Measurements from ENCODE around the gene HS6ST2.
"Not testable (repeated sequence)": the region's sequence is repeated elsewhere in the genome, so short reads cannot be mapped to it uniquely, and the experiment has no call there.

Gene HS6ST2

DNA sequence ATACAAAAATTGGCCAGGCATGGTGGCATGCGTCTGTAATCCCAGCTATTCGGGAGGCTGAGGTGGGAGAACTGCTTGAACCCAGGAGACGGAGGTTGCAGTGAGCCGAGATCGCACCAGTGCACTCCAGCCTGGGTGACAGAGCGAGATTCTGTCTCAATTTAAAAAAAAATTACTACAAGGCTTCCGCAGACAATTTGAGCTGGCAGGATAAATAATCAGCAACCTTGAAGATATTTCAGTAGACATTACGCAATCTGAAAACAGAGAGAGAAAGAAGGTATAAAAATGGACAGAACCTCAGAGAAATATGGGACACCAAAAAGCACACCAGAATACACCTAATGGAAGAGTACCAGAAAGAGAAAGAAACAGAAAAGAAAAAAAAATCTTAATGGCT, 25.3 kb downstream of the HS6ST2 start:
- DNase-seq, result no peak

DNA sequence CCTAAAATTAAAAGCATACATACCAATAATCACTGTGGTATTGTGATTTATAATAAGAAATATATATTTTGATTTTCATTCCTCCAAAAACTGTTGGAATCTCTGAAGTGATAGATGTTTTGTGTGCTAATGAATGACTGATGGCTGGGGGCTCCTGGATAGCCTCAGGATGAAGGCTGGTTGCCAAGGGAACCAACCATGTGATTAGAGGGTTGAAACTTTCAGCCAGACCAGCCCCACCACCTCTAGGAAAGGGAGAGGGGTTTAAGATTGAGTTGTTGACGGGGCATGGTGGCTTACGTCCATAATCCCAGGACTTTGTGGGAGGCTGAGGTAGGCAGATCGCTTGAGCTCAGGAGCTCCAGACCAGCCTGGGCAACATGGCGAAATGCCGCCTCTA, 34.0 kb downstream of the HS6ST2 start:
- DNase-seq, result no peak

DNA sequence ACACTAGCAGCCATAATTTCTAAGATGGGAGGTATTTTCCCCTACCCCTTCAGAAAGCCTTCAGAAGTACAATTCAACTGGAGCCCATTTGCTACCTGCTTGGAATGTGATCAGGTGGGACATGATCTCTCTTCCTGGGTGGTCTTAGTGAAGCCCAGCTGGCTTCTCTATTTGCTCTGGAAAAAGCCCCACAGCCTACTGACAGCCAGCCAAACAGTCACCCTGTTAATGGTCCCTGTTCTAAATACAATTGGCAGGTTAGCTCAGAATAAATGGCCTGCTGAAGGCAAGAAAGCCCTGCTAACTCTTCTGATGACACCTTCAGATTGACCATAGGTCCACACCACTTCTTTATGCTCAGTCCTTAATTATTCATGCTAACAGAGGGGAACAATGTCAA, 39.9 kb downstream of the HS6ST2 start:
- DNase-seq, result no peak

DNA sequence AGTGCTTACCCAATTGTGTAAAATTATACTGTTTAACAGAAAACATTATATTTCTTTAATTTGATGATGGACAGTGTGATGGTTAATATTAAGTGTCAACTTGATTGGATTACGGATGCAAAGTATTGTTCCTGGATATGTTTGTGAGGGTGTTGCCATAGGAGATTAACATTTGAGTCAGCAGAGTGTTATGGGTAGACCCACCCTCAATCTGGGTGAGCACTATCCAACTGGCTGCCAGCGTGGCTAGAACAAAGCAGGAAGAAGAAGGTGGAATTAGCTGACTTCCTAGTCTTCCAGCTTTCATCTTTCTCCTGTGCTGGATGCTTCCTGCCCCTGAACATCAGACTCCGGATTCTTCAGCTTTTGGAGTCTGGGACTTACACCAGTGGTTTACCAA, 42.1 kb downstream of the HS6ST2 start:
- DNase-seq, result no peak

DNA sequence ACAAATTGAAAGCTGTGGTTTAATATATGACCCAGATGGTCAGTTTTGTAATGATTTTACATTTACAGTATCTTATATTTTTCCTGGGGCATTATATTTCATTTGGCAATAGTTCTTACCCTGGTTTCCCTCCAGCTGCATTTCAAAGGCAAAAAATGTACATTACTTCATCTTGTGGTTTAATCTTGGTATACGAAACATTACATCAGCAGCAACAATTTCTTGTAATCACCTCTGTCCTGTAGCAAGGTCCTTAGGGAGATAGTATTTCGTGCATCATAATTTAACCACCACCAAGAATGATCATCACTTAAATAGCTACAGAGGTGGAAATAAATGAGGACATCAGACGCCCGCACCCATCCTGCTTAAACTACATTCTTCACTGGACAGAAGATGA, 48.8 kb downstream of the HS6ST2 start:
- DNase-seq, result no peak

DNA sequence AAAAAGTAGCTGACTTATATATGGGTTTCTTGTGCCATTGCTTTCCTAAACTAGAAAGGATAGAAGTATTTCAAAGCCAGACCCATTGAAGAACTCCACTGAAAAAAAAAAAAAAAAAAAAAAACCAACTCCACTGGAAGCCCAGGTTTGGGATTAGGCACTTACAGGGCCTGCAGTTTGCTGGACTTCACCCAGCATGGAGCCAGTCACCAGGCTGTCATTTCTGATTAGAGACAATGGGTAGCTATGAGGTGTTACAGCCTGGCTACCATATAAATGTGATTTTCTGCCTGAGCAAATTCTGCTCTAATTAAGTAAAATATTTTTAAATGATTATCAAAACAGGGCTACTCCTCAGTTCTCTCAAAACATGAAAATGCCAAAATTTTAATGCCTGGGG, 49.5 kb downstream of the HS6ST2 start:
- DNase-seq, result no peak

DNA sequence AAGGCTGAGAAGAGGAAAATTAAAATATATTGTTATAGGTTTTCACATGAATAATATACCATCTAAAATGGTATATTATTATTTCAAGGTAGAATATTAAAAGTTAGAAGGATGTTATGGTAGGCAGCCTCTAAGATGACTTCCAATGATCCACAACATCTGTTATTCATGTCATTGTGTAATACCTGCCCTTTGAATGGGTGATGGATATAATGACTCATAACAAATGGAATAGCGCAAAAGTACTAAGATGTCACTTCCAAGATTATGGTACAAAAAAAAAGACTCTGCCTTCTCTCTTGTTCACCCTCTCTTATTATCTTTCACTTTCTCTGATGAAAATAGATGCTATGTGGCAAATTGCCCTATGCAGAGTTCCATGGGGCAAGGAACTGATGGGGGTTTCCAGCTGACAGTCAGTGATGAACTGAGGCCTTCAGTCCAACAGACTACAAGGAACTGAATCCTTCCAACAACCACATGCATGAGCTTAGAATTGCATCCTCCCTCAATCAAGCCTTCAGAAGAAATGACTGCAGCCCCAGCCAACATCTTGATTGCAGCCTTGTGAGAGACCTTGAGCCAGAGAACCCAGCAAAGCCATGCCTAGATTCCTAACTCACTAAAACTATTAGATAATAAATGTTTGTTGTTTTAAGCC, 57.7 kb downstream of the HS6ST2 start:
- DNase-seq, result no peak

DNA sequence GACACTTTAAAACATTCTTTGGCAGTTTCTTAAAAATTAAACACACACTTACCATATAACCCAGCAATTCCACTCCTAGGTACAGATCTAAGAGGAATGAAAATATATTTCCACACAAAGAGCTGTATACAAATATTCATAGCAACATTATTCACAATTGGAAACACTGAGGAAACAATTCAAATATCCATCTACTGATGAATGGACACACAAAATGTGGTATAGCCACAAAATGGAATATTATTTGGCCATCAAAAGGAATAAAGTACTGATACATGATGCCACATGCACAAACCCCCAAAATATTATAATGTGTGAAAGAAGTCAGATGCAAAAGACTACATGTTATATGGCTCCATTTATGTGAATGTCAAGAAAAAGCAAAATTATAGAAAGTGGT, 70.9 kb downstream of the HS6ST2 start:
- DNase-seq, result no peak

DNA sequence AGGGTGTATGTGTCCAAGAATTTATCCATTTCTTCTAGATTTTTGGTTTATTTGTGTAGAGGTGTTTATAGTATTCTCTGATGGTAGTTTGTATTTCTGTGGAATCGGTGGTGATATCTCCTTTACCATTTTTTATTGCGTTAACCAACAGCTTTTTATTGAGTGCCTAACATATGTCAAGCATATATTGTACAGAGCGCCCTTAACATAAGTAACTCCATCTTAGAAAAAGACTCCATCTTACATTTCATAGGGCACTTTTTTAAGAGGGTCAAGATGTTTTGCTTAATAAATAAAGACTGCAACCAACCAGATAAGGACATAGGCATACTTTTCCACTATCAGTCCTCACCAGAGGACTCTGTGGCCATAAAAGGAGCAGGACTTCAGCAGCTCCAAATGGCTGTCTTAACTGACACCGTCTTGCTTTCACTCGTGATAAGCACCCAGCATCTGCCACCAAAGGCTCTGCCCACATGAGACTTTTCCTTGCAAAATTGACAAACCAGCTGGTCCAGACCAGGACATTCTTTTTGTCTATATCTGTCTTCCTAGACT, 75.0 kb downstream of the HS6ST2 start:
- DNase-seq, result no peak

DNA sequence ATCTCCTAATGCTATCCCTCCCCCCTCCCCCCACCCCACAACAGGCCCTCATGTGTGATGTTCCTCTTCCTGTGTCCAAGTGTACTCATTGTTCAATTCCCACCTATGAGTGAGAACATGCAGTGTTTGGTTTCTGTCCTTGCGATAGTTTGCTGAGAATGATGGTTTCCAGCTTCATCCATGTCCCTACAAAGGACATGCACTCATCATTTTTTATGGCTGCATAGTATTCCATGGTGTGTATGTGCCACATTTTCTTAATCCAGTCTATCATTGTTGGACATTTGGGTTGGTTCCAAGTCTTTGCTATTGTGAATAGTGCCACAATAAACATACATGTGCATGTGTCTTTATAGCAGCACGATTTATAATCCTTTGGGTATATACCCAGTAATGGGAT, 77.7 kb downstream of the HS6ST2 start:
- DNase-seq, result not testable (repeated sequence)

DNA sequence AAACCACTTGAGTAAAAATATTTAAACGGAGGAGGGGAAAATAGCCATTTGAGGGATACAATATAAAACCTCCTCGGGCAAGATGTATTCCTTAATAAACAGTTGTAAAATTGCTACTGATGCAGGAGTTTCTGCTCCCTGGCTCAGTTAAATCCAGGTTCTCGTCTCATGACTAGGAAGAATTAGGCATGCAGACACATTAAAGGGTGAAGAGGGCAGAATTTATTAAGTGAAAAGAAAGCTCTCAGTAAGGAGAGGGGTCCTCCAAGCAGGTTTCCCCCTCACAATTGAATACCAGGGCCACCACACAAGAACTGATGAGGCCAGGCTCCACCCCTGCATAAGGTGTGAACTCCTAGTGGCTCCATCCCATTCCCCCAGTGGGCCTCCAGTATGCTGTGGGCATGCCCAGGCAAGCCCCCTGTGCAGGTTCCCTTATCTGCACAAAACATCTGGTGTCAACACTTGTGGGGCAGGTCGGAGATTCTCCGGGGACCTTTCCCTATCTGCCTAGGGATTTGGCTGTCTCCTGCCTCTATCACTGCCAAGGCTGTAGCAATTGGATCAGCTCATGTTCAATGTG, 80.4 kb downstream of the HS6ST2 start:
- DNase-seq, result no peak

DNA sequence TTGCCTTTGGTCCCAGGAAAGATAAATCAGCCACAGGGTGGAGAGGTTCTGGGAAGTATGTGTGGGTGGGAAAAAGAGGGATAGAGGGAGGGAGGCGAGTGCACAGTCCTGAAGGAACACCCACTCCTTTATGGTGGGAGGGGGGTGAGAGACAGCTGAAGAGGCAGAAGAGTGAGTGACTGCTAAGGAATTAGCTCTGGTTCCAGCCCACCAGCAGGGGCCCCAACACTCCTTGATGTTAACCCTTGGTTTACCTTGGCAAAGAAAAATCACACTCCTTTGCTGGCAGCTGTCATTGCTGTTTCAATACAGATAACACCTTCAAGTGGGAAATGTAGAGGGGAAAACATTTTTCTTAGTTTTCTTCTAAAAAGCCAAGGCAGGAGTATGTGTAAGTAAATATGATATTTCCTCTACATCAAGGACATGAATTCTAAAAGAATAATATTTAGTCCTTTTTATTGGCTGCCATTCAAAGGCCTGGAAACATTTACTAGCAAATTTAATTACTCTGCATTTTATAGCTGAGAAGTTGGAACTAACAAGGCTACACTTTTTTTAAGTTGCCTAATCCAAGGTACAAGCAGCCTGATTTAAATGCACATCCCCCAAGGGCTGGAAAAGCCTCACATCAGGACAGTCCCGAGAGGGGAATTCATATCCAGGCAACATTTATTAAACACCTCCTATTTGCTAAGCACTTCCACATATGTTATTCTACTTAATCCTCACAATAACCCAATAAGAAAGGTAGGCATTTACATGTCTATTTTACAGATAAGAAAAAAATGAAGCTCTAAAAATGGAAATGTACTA, 81.7 kb downstream of the HS6ST2 start:
- no peak for DNase-seq

DNA sequence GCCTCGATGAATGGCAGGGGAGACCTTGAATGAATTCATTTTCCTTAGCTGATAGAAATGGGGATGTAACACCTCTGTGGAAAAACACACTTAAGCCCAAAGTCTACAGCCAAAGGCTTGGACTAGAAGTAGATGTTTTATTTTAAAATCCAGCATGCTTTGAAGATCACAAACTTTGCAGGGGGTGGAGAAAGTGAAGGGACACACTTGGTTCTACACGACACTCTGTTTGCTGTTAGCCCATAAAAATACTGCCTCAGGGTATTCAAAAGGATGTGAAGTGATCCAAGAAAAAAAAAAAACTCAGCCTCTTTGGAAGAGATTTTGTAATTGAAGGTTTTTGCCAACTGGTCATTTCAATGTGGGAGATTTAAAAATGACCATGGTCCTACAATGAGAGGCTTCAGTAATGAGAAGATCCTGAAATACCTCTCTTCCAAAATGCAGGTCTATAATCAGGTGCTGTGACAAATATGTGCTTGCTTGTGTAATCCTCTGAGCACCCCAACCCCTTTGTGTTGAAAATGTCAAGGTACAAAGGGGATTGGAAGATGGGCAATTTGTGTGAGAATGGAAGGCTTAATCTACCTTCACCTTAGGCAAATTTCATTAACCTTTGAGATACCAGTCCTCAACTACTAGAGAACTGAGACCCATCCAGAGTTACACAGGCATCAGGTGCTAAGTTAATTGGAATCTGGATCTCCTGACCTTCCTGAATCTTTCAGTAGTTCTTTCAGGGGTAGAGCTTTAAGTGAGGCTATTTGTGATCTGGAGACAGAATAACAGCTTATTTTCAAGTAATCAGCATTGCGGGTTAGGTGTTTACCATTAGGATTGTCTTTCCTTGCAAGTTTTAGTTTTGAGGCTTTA, 82.5 kb downstream of the HS6ST2 start:
- DNase-seq, result no peak

DNA sequence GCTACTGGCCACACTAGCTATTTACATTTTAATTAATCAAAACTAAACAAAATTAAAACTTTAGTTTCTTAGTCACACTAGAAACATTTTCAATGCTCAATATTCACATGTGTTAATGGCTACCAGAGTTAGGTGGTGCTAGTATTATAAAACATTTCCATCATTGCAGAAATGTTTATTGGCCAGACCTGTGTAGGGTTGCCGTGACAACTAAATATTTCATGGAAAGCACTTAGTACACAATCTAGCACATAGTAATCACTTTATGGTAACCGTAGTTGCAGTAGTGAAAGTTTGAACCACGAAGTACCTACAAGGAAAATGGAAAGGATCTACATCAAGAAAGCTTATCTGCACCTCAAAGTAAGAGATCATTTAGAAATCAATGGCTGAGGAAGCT, 95.9 kb downstream of the HS6ST2 start:
- no peak for DNase-seq

DNA sequence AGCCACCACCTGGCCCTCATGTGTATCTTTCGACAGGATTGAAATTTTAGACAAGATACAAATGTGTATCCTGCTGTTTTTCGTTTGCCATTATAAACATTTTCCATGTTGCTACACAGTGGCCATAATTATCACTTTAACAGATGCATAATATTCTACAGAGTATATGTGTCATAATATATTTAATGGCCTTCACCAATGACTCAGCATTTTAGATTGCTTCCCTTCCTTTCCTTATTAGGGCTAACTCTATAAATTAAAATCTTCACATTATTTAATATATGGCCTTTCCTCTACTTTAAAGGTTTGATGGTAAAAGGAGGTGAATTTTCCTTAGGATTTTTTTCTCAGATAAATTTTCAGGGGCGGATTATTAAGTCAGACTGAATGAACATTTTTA, 97.4 kb downstream of the HS6ST2 start:
- no peak for DNase-seq

DNA sequence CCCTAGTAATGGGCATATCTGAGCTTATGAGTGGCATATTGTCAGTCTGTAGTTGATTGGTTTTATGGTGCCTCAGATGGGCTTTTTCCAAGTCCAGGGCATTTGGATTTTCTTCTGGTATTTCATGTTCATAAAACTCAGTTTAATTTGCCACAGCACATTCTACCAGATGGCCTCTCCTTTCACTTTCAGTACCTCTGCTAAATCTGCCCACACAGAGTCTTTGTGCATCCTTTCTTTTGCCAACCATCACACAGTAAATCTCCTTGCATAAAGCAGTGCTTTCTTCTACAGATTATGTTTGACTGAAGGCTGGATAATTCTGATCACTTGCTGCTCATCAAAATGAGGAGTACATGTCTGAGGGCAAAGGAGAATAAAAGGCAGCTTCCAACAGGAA, 98.2 kb downstream of the HS6ST2 start:
- no peak for DNase-seq

DNA sequence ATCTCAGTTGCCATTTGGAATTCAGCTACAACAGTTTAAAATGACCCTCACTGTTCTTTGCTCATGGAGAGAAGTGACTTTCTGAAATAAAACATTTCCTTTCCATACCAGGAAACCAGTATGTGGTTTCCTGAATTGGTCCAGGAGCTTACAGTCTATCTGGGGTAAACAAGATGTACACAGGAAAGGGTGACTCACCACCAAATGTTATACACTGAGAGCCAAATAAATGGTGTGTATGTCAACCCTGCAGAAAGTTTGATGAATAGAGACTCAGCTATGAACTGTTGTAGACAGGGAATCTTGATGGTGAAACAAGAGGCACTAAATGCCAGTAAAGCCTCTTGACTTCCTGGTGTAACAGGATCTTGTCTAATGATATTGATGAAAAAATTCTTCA, 100.4 kb downstream of the HS6ST2 start:
- DNase-seq, result no peak

DNA sequence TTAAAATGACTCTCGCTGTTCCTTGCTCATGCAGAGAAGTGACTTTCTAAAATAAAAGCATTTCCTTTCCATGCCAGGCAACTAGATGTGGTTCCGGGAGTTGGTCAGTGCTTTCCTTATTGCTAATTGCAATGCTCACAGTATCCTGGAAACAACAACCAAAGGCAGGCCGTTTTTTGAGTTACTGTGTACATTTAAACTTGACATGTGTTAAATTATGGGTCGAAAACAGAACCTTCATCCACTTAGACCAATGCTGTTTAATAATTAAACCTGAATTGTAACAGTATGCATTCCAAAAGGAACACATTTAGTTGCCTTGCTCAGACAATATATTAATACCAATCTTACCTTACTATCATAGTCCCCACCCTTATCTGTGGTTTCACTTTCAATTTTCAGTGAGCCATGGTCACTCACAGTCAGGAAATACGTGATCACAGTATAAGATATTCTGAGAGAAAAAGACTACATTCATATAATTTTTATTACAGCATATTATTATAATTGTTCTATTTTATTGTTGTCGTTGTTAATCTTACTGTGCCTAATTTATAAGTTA, 102.6 kb downstream of the HS6ST2 start:
- DNase-seq, result no peak

DNA sequence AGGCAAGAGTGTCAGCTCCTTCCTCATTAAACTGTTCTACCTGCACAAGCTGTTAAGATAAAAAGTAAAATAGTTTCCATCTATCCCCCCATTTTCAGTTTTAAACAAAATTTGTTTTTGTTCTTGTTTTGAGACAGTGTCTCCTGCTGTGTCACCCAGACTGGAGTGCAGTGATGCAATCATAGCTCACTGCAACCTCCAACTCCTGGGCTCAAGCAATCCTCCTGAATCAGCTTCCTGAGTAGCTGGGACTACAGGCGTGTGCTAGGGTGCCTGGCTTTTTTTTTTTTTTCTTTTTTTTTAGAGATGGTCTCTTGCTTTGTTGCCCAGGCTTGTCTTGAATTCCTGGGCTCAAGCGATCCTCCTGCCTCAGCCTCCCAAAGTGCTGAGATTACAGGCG, 105.4 kb downstream of the HS6ST2 start:
- DNase-seq, result no peak

DNA sequence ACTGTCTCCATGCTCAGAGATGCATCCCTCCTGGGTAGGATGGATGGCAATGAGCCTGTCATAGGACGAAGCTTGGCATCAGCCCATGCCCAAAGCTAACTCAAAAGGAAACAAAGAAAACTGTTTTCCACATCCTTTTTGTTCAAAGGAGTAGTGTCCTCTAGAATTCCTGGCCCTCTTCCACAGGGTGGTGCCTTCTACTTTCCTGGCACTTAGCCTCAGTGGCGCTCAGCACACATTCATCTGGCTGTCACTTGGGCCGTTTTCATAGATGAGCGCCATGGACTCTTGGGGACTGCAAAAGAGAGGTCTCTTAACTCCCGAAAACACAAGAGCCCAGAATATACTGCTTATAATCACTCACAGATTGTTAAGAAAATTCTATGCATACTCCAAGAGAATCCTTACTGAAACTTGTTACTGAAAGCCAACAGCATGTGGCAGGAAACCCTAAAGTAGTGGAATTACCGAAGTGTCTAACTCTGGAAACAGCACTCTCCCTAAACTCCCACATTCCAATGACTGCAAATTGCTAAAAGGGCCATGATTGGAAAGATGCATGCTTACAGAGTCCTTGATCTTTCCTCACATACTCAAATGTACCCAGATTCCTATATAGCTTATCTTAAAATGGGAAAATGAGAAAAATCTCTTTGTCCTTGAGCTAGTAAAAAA, 110.0 kb downstream of the HS6ST2 start:
- no peak for DNase-seq

DNA sequence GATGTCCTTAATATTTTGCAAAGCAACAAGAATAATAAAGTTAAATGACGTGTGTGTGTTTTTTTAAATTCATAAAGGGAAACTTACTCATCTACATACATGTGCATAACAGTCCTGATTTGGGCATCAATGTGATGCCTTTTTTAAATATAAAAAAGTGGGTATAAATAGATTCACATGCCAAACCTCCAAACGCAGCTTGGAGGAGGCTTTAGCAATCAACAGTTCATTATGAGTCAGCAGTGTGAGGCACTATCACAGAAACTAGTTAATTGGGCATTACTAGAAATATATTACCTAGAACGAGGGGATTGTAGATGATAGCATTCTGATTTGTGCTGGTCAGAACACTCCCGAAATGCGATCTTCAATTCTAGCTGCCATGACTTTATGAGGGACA, 115.1 kb downstream of the HS6ST2 start:
- no peak for DNase-seq

Measured in stimulated activated CD4-positive, alpha-beta T cell treated with anti-CD3 and anti-CD28 coated beads, Interleukin-4, amount 100 ng/mL, for 4 hours (primary cell).